ENCODE measurements around the gene IDE. TPM values are rescaled to one million over a fixed set of nuclear protein-coding genes. Genes with fewer than 3 reads are reported as not detected.

IDE gene
- total and polyA plus RNA-seq, 2 of the 13 experiments (the other 11 are each of a cell fraction or from before 2014, with no cell fraction given): 16.1 to 52.1 TPM

- TF ChIP-seq GMEB2 (CRISPR knock-in tag; IDR thresholded peaks at IDR 0.05; ENCODE audit: low read depth) (no peak), ZNF280D (CRISPR knock-in tag; IDR thresholded peaks at IDR 0.05) (no peak), ZNF724P (CRISPR knock-in tag; IDR thresholded peaks at IDR 0.05; ENCODE audit: borderline replicate concordance) (no peak), SNAPC4 (CRISPR knock-in tag; IDR thresholded peaks at IDR 0.05) (no peak), MEF2D (CRISPR knock-in tag; IDR thresholded peaks at IDR 0.05) (no peak), ZNF350 (CRISPR knock-in tag; IDR thresholded peaks at IDR 0.05; ENCODE audit: borderline replicate concordance, low read depth) (no peak; the same call in 1 of the 2 replicates), SAP130 (CRISPR knock-in tag; IDR thresholded peaks at IDR 0.05; ENCODE audit: low read depth) (no peak), JARID2 (CRISPR knock-in tag; IDR thresholded peaks at IDR 0.05; ENCODE audit: insufficient replicate concordance) (no peak), EHMT2 (IDR thresholded peaks at IDR 0.05; ENCODE audit: borderline replicate concordance, low read depth, low read length) (no peak), POLR2AphosphoS5 (IDR thresholded peaks at IDR 0.05; ENCODE audit: low read depth, low read length) (no peak), KAT7 (CRISPR knock-in tag; IDR thresholded peaks at IDR 0.05; ENCODE audit: borderline replicate concordance) (no peak; the same call in 1 of the 2 replicates), CTCF (CRISPR knock-in tag; IDR thresholded peaks at IDR 0.05) (no peak; the same call in 1 of the 2 replicates), SIX1 (CRISPR knock-in tag; IDR thresholded peaks at IDR 0.05; ENCODE audit: borderline replicate concordance) (no peak), SP1 (IDR thresholded peaks at IDR 0.05) (no peak), SP1 (CRISPR knock-in tag; IDR thresholded peaks at IDR 0.05) (no peak), KLF13 (CRISPR knock-in tag; IDR thresholded peaks at IDR 0.05) (0 out of 2 replicates have a peak, but pooled peaks have one; percentile 35)
Measured at GRCh38 chr10:92573091-92573797, 649 bp downstream of the IDE start (continued).

Data from HepG2 (cell line).